Measurements from ENCODE around the gene RMC1.

GRCh38 chr18:23560186-23560585 lies 56.9 kb downstream of the RMC1 start:
- no peak for TF ChIP-seq CTCF (conservative IDR thresholded peaks at IDR 0.05; ENCODE audit: low read depth, low read length)
- TF ChIP-seq EZH2 (IDR thresholded peaks at IDR 0.05; ENCODE audit: borderline replicate concordance, low read depth, low read length, poor library complexity, severe bottlenecking), result no peak
